ENCODE data around the gene OSBPL10. TPM values are rescaled to one million over a fixed set of nuclear protein-coding genes. Genes with fewer than 3 reads are reported as not detected.
A peak's percentile ranks its signal among the peaks of the same experiment; 100 is the strongest.

The OSBPL10 gene
- total RNA-seq, 2 donors from 2014 or later = 23.8 to 33.6 TPM

- Mint-ChIP-seq H3K36me3 (ENCODE audit: low read depth) (peaks cover 22% of the 10 kb centered on the region), H3K27me3 (ENCODE audit: insufficient read depth) (no peaks in the 10 kb centered on the region), H3K4me3 (no peak overlapping the region), H3K9me3 (peaks cover 16% of the 10 kb centered on the region), H3K27ac (no peak overlapping the region), H3K4me1 (peaks cover 4% of the 10 kb centered on the region)
- no peaks in the 10 kb centered on the region for H3K36me3 ChIP-seq (ENCODE audit: control insufficient read depth, insufficient read depth, low read length)
- no peak overlapping the region for H3K4me3 ChIP-seq (ENCODE audit: low read length)
- no peak overlapping the region for H3K27ac ChIP-seq (ENCODE audit: low read depth, low read length)
- no peaks in the 10 kb centered on the region for H3K27me3 ChIP-seq (ENCODE audit: control insufficient read depth, insufficient read depth, low read length, poor library complexity, severe bottlenecking)
- H3K4me1 ChIP-seq (ENCODE audit: control insufficient read depth, insufficient read depth, low read length) = no peaks in the 10 kb centered on the region
- TF ChIP-seq, protein P1, sequence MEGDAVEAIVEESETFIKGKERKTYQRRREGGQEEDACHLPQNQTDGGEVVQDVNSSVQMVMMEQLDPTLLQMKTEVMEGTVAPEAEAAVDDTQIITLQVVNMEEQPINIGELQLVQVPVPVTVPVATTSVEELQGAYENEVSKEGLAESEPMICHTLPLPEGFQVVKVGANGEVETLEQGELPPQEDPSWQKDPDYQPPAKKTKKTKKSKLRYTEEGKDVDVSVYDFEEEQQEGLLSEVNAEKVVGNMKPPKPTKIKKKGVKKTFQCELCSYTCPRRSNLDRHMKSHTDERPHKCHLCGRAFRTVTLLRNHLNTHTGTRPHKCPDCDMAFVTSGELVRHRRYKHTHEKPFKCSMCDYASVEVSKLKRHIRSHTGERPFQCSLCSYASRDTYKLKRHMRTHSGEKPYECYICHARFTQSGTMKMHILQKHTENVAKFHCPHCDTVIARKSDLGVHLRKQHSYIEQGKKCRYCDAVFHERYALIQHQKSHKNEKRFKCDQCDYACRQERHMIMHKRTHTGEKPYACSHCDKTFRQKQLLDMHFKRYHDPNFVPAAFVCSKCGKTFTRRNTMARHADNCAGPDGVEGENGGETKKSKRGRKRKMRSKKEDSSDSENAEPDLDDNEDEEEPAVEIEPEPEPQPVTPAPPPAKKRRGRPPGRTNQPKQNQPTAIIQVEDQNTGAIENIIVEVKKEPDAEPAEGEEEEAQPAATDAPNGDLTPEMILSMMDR (conservative IDR thresholded peaks at IDR 0.05) = no peak
- WGBS, 2 experiments (ENCODE audit: insufficient coverage in 1 of 2, insufficient read length in 1 of 2) = 61% methylated on average over 1 of the region's 1 CpG; no CpG with 5 or more reads in 1 of the 2 experiments
- no peak for DNase-seq
- peaks cover 12% of the 10 kb centered on the region for H3K9me3 ChIP-seq (ENCODE audit: control insufficient read depth, low read length)
- H3K9ac ChIP-seq (ENCODE audit: extremely low read depth, low read length, poor library complexity, severe bottlenecking) = no peak overlapping the region
These were observed 292.1 kb downstream of the OSBPL10 start for GRCh38 chr3:31688984-31689383.

DNA sequence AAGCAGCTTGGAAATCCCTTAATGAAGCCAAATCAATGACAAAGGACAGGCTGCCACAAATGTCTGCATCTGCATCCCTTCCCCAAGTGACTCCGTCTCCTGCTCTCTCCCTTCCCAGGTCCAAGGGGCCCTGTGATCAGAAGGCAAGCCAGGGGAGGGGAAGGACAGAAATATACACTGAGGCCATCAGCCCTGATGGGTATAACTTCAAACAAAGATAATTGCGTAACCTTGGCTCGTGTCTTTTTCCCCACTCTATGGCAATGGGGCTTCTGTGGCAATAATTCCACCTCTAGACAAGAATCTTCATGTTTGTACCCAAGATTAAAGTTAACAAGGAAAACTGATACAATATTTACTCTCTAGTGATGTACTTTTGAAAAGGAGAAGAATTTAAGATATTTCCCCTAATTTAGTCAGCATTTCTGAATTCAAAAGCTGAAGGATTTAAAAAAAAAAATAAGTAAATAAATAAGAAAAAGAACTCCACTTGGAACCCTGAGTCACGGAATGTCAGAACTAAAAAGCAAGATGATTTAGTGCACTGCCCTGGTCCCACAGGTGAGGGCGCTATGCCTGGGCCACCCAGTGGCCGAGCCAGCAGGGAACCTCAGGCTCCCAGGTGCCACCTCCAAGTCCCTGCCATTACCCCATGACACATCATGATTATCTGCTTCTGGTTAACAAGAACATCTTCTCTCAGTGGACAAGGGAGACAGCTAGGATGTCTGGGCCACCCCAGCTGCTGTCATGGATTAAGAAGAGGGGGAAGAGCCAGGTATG is 293.9 kb downstream of the OSBPL10 start:
- Mint-ChIP-seq H3K27ac (no peak overlapping the region), H3K36me3 (ENCODE audit: low read depth) (peaks cover 36% of the 10 kb centered on the region)
- H3K27ac ChIP-seq (ENCODE audit: low read depth, low read length) = no peak overlapping the region

GRCh38 chr3:31680072-31680870 is 300.8 kb downstream of the OSBPL10 start:
- Histone ChIP-seq H3K27ac (ENCODE audit: low read depth, low read length) (no peak overlapping the region), H3K9me3 (ENCODE audit: control insufficient read depth, low read length) (no peaks in the 10 kb centered on the region), H3K9ac (ENCODE audit: extremely low read depth, low read length, poor library complexity, severe bottlenecking) (no peak overlapping the region), H3K4me1 (ENCODE audit: control insufficient read depth, insufficient read depth, low read length) (peaks cover 14% of the 10 kb centered on the region), H3K36me3 (ENCODE audit: control insufficient read depth, insufficient read depth, low read length) (no peaks in the 10 kb centered on the region), H3K27me3 (ENCODE audit: control insufficient read depth, insufficient read depth, low read length, poor library complexity, severe bottlenecking) (no peaks in the 10 kb centered on the region), H3K4me3 (ENCODE audit: low read length) (no peak overlapping the region)
- H3K9me3 Mint-ChIP-seq = no peaks in the 10 kb centered on the region
- peak; percentile 60 for DNase-seq
- peak overlapping the region; percentile 65 for H3K27ac Mint-ChIP-seq
- peaks cover 15% of the 10 kb centered on the region for H3K36me3 Mint-ChIP-seq (ENCODE audit: low read depth)
- TF ChIP-seq, protein P1 (conservative IDR thresholded peaks at IDR 0.05) = no peak
- peak overlapping the region; percentile 23 for H3K4me3 Mint-ChIP-seq
- H3K27me3 Mint-ChIP-seq (ENCODE audit: insufficient read depth) = no peaks in the 10 kb centered on the region
- peaks cover 25% of the 10 kb centered on the region for H3K4me1 Mint-ChIP-seq
- 60 to 78% methylated on average over 7 to 10 of the region's 10 CpGs for WGBS, 2 experiments (ENCODE audit: insufficient coverage in 1 of 2, insufficient read length in 1 of 2)

More for the DNA sequence above, 293.9 kb downstream of the OSBPL10 start:
- H3K9me3 ChIP-seq (ENCODE audit: control insufficient read depth, low read length) = peaks cover 12% of the 10 kb centered on the region
- H3K4me3 ChIP-seq (ENCODE audit: low read length) = no peak overlapping the region
- H3K36me3 ChIP-seq (ENCODE audit: control insufficient read depth, insufficient read depth, low read length) = no peaks in the 10 kb centered on the region
- DNase-seq = no peak
- Mint-ChIP-seq H3K4me1 (no peaks in the 10 kb centered on the region), H3K9me3 (peaks cover 16% of the 10 kb centered on the region), H3K27me3 (ENCODE audit: insufficient read depth) (no peaks in the 10 kb centered on the region), H3K4me3 (no peak overlapping the region)
- no peaks in the 10 kb centered on the region for H3K4me1 ChIP-seq (ENCODE audit: control insufficient read depth, insufficient read depth, low read length)
- no peak overlapping the region for H3K9ac ChIP-seq (ENCODE audit: extremely low read depth, low read length, poor library complexity, severe bottlenecking)
- 92 to 97% methylated on average over 3 to 6 of the region's 6 CpGs for WGBS, 2 experiments (ENCODE audit: insufficient coverage in 1 of 2, insufficient read length in 1 of 2)
- TF ChIP-seq, protein P1 (conservative IDR thresholded peaks at IDR 0.05) = peak; percentile 64
- no peaks in the 10 kb centered on the region for H3K27me3 ChIP-seq (ENCODE audit: control insufficient read depth, insufficient read depth, low read length, poor library complexity, severe bottlenecking)
